Measurements from ENCODE around the gene MAGI1. TPM values are rescaled to one million over a fixed set of nuclear protein-coding genes. Genes with fewer than 3 reads are reported as not detected.

MAGI1 gene
- total RNA-seq, 1 donor from 2014 or later = 45.8 TPM

DNA sequence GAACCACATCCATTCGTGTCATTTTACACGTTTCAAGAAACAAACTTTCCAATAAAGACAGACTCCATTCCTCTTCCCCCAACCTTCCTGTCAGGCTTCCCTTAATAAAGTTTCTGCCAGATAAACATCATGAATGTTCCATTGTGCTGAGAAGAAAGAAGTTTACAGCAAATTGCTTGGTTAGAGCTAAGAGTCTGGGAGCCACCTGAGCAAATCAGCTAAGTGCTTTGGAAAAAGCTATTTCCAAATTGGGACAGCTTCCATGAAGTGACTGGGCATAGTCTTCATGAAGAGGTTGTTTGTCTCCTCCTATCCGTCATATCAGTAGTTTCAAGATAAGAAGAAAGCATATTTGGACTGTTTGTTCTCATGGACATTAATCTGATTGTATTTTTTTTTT lies 77.0 kb downstream of the MAGI1 start:
- TF ChIP-seq, protein P1, sequence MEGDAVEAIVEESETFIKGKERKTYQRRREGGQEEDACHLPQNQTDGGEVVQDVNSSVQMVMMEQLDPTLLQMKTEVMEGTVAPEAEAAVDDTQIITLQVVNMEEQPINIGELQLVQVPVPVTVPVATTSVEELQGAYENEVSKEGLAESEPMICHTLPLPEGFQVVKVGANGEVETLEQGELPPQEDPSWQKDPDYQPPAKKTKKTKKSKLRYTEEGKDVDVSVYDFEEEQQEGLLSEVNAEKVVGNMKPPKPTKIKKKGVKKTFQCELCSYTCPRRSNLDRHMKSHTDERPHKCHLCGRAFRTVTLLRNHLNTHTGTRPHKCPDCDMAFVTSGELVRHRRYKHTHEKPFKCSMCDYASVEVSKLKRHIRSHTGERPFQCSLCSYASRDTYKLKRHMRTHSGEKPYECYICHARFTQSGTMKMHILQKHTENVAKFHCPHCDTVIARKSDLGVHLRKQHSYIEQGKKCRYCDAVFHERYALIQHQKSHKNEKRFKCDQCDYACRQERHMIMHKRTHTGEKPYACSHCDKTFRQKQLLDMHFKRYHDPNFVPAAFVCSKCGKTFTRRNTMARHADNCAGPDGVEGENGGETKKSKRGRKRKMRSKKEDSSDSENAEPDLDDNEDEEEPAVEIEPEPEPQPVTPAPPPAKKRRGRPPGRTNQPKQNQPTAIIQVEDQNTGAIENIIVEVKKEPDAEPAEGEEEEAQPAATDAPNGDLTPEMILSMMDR (IDR thresholded peaks at IDR 0.05) = no peak
- no peaks in the 10 kb centered on the region for H3K27me3 ChIP-seq
- DNase-seq (no peak), ATAC-seq (peak; percentile 18)
- no peaks in the 10 kb centered on the region for H3K36me3 ChIP-seq
- H3K4me1 ChIP-seq = peaks cover 16% of the 10 kb centered on the region
- H3K9me3 ChIP-seq = no peaks in the 10 kb centered on the region
- peak overlapping the region; percentile 56 for H3K27ac ChIP-seq
- intact Hi-C loops (cut with DNase I) = no loop called here
- H3K4me3 ChIP-seq = no peak overlapping the region

DNA sequence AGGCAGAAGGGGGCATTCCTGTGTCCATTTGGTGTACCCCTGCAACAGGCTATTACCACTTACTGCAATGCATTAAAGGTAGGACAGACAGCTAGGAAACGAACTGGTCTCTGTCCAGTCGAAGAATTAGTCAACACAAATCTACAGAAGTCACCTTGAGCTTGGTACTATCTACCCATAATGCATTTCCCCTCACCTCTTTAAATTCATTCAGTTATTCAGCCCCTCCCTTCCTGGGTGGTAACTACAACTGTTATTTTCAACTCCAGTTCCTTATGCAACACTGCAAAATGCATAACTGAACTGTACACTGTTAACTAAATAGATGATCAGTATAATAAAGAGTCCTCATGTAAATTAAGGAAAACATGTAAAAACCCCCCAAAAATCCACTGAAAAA lies 77.6 kb downstream of the MAGI1 start:
- peak overlapping the region; percentile 56 for H3K27ac ChIP-seq
- no peak overlapping the region for H3K4me3 ChIP-seq
- TF ChIP-seq, protein P1 (IDR thresholded peaks at IDR 0.05) = no peak
- peaks cover 18% of the 10 kb centered on the region for H3K4me1 ChIP-seq
- H3K36me3 ChIP-seq = no peaks in the 10 kb centered on the region
- no peak for ATAC-seq
- no peak for DNase-seq
- no peaks in the 10 kb centered on the region for H3K9me3 ChIP-seq
- intact Hi-C loops (cut with DNase I) = no loop called here
- no peaks in the 10 kb centered on the region for H3K27me3 ChIP-seq

DNA sequence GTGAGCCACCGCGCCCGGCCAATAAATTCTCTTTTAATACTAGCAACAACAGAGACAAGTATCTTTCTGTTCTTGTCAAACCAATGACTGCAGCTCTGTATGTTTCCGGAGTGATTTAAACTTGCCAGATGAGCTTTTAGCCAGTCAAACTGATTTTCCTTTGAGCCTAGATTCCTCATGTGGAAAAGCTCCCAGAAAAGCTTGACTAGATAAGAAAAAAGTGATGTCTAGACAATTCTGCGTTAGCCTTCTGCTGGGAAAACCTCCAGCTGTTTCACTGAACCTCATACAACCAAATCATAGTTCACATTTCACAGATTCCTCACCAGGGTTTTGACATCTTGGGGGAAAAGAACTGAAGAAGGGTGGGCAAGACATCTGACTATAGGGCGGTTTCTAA lies 78.6 kb downstream of the MAGI1 start:
- Histone ChIP-seq H3K27ac (no peak overlapping the region), H3K36me3 (no peaks in the 10 kb centered on the region), H3K27me3 (no peaks in the 10 kb centered on the region), H3K4me3 (no peak overlapping the region), H3K9me3 (no peaks in the 10 kb centered on the region), H3K4me1 (peaks cover 25% of the 10 kb centered on the region)
- DNase-seq = no peak
- intact Hi-C loops (cut with DNase I) = no loop called here
- ATAC-seq = no peak
- TF ChIP-seq, protein P1 (IDR thresholded peaks at IDR 0.05) = no peak

DNA sequence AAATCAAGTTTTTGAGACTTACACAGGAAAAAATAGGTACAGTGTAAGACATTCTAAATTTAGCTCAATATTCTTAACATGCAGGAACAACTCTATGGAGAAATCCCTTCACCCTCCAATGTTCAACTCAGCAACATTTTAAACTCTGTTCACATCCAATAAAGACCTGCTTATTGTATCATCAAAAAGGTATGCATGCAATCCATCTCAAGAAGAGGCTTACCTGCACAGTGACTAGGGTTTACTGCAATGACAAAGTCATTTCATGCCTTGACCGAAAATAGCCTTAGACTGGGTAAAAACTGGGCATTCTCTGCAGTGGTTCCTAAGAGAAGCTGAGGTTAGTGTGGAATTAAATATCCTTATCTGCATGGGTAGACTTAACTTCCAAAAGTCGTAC lies 80.5 kb downstream of the MAGI1 start:
- H3K4me1 ChIP-seq = peaks cover 35% of the 10 kb centered on the region
- TF ChIP-seq, protein P1 (IDR thresholded peaks at IDR 0.05) = no peak
- no peaks in the 10 kb centered on the region for H3K27me3 ChIP-seq
- no peak overlapping the region for H3K4me3 ChIP-seq
- no peak overlapping the region for H3K27ac ChIP-seq
- no peaks in the 10 kb centered on the region for H3K9me3 ChIP-seq
- intact Hi-C loops (cut with DNase I) = no loop called here
- DNase-seq (no peak), ATAC-seq (peak; percentile 14)
- no peaks in the 10 kb centered on the region for H3K36me3 ChIP-seq

DNA sequence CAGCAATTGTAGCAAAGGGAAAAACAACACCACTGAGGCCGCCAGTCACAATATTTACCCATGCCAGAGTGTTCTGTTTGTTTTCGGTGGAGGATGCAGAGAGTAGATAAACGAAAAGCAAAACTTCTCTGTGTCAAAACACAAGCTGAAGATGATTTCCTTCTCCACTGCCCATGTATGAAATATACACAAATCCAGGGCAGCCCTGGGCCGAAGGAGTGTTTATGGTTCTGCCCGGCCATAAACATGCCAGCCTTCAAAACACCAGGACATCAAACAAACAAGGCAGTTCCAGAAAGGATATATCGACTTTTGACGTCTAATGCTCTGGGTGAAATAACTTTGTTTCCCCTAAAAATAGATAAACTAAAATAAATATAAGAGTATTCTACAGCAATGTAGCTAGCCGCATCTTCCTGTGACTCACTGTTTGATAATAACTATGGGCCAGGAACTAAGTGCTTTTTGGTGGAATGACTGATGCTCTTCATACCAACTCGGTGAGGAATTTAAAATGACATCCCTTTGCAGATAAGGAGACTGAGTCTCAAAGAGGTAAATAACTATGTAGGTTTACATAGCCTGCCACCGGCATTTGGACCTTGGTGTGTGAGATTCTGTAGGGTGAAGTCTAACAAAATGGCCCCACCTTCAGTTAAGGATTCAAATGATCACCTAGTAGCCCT lies 82.8 kb downstream of the MAGI1 start:
- TF ChIP-seq, protein P1 (IDR thresholded peaks at IDR 0.05) = no peak
- no peaks in the 10 kb centered on the region for H3K36me3 ChIP-seq
- peak overlapping the region; percentile 92 for H3K27ac ChIP-seq
- no peaks in the 10 kb centered on the region for H3K9me3 ChIP-seq
- DNase-seq = no peak
- H3K4me3 ChIP-seq = no peak overlapping the region
- intact Hi-C loops (cut with DNase I) = no loop called here
- no peak for ATAC-seq
- H3K27me3 ChIP-seq = no peaks in the 10 kb centered on the region
- peaks cover 46% of the 10 kb centered on the region for H3K4me1 ChIP-seq
